Gastroesophageal sphincter (tissue), 3 donors: Measurements from ENCODE around the gene ZNF91.
A peak's percentile ranks its signal among the peaks of the same experiment; 100 is the strongest.

Experiments used
- CTCF ChIP-seq, 4 experiments: fragments of 200-600 bp in 2 of 4; fragments of 450-650 bp in 2 of 4; sonication (generic) in 1 of 4; IDR thresholded peaks; one replicate each; pipeline ENCODE4 v1.5.1; 2017 to 2019; ENCODE audit warnings: antibody characterized with exemption in 4 of 4, mild to moderate bottlenecking in 2 of 4, moderate library complexity in 2 of 4
- EP300 ChIP-seq: sonication (generic); formaldehyde crosslinking; IDR thresholded peaks from one replicate; pipeline ENCODE4 v1.6.1; 2017; ENCODE audit warnings: antibody characterized with exemption, mild to moderate bottlenecking
- POLR2A ChIP-seq, 2 donors: fragments of 450-650 bp; IDR thresholded peaks; one replicate each; pipeline ENCODE4 v1.6.1; 2017; ENCODE audit warnings: antibody characterized with exemption in 2 of 2, mild to moderate bottlenecking in 2 of 2, moderate library complexity in 1 of 2
- POLR2AphosphoS5 ChIP-seq: sonication (generic); formaldehyde crosslinking; IDR thresholded peaks from one replicate; pipeline ENCODE4 v1.6.1; 2017; ENCODE audit warnings: antibody characterized with exemption

- TF ChIP-seq POLR2A (IDR thresholded peaks at IDR 0.05) (peak; percentile 70 to 82), CTCF (IDR thresholded peaks at IDR 0.05) (no peak), POLR2AphosphoS5 (peak; percentile 77), EP300 (no peak)
Measured at GRCh38 chr19:23395041-23395721, at the start of gene ZNF91.
